ENCODE results near the gene JAG2.

Gene JAG2

DNA sequence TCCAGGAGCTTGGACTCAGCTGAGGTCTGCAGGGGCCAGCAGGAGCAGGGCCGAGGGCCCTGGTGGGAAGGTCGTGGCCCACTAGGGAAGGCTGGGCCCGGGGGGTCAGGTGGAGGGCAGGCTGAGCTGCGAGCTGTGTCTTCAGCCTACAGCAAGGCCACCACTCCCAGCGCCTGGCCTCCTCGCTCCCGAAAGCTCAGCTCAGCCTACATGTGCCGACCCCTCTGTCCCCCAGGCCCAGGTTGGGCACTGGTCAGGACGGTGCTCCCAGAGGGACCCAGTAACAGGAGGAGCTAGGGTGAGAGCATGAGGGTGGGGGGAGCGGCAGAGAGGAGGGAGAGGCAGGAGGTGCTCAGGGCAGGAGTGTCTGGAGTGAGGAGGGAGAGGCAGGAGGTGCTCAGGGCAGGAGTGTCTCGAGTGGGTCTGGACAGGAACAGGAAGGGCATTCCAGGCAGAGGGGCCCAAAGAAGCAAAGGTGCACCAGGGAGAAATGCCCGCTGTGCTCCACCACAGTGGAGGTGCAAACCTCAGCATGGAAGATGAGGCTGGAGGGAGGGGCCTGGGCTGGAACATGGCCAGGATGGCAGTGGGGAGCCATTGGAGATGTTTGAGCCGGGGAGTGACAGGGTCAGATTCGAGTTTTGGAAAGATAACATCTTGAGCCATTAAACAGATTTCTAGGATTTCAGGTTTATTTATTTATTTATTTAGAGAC lies 74.2 kb downstream of the JAG2 start:
- ATAC-seq (ENCODE audit: low read depth) (no peak), DNase-seq (ENCODE audit: low spot score in 2 of 2) (no peak)
- no peaks in the 10 kb centered on the region for H3K9me3 Mint-ChIP-seq
- H3K27me3 Mint-ChIP-seq = peaks cover 8% of the 10 kb centered on the region
- no peaks in the 10 kb centered on the region for H3K36me3 Mint-ChIP-seq
- peaks cover 12% of the 10 kb centered on the region for H3K4me1 Mint-ChIP-seq
- peak overlapping the region; percentile 83 for H3K4me3 Mint-ChIP-seq
- no peak overlapping the region for H3K27ac Mint-ChIP-seq

DNA sequence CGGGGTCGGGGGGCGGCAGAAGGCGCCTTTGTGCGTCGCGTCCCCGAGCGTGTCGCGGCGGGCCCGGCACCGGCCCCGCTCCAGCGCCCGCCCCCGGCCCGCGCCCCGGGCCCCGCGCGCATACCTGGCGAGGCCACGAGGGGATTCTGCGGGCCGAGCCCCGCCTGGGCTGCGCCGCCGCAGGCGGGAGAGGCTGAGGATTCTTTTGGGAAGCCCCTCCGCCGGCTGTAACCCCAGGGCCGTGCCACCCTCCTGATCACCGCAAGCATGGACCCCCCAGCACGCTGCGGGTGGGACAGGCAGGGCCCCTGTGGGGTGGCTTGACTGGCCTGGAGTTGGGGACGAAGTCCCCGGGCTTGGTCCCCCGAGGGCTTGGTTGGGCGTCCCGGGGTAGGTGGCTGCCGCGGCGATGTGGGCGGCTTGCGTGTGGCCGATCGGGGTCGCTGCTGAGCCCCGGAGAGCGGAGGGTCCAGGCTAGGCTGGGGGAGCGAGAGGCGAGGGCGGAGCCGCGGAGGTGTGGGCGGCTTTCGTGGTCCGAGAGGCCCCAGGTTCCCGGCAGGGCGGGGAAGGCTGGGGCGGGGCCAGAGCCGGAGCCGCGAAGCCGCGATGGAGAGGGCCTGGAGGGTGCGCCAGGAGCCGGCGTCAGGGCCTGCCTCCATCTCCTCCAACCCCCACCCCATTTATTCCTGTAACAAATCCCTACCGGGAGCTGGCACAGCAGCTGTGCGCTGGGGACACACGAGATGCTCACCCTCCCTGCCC lies 75.0 kb downstream of the JAG2 start:
- Mint-ChIP-seq H3K4me1 (peaks cover 12% of the 10 kb centered on the region), H3K27ac (peak overlapping the region; percentile 85), H3K27me3 (peaks cover 10% of the 10 kb centered on the region), H3K36me3 (no peaks in the 10 kb centered on the region), H3K4me3 (peak overlapping the region; percentile 83), H3K9me3 (no peaks in the 10 kb centered on the region)
- peak; percentile 54 to 64 for DNase-seq (ENCODE audit: low spot score in 2 of 2)
- ATAC-seq (ENCODE audit: low read depth) = peak; percentile 59

DNA sequence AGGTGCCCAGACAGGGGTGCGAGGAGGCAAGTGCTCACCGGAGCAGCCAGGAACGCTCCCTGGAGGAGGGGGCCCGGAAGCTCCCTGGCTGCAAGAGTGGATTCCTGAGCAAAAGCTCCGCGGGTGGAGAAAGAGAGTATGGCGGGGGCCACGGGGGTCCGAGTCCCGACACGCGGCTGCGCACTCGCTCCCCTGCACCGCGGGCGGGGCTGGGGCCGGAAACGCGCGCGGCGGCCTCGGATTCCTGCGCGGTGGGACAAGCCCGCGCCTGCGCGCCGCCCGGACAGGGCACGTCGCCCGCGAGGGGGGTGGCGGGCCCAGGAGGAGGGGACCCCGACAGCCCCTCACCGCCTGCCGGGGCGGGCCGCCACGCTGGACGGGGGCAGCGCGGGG lies 75.5 kb downstream of the JAG2 start:
- peak overlapping the region; percentile 89 for H3K4me3 Mint-ChIP-seq
- ATAC-seq (ENCODE audit: low read depth) = peak; percentile 61
- peaks cover 12% of the 10 kb centered on the region for H3K4me1 Mint-ChIP-seq
- H3K9me3 Mint-ChIP-seq = no peaks in the 10 kb centered on the region
- no peaks in the 10 kb centered on the region for H3K36me3 Mint-ChIP-seq
- peak overlapping the region; percentile 38 for H3K27ac Mint-ChIP-seq
- peak; percentile 54 to 67 for DNase-seq (ENCODE audit: low spot score in 2 of 2)
- peaks cover 11% of the 10 kb centered on the region for H3K27me3 Mint-ChIP-seq

DNA sequence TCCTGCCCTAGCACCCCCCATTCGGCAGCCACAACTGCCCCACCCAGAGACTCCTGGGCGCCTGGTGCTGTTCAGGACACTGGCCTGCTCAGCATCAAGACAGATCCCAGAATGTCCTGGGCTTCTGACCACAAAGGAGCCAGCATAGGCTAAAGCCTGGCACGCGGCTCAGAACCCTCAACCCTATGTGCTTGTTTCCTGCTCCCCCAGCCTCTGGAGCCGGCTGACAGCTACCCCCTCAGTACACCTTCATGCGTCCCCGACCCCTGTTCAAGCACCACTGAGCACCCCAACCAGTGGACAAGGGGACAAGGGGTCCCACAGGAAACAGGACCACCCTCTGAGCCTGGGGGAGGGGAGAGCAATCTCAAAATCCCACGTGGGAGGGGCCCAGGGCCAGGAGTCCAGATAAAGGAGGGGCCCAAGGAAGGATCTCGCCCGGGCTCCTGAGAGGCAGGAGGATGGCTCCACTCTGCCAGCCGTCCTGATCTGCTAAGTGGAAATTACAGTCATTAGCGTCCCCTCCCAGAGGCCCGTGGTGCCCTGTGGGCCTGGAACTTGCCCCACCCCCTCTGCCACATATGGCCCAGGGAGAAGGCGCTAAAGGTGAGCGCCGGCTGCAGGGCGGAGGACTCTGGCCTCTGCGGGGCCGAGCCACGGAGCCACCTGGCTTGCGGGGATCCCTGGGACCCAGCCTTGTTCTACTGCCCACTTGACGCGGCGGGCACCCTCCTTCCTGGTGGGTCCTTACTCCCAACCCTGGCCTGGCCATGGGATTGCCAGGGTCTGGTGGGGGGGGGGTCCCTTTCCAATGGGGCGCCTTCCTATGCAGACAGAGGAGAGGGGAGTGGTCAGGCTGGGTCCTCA lies 76.2 kb downstream of the JAG2 start:
- Mint-ChIP-seq H3K4me3 (peak overlapping the region; percentile 89), H3K36me3 (no peaks in the 10 kb centered on the region), H3K9me3 (no peaks in the 10 kb centered on the region), H3K27ac (peak overlapping the region; percentile 38), H3K4me1 (peaks cover 12% of the 10 kb centered on the region), H3K27me3 (peaks cover 11% of the 10 kb centered on the region)
- DNase-seq (ENCODE audit: low spot score in 2 of 2) (no peak), ATAC-seq (ENCODE audit: low read depth) (no peak)

DNA sequence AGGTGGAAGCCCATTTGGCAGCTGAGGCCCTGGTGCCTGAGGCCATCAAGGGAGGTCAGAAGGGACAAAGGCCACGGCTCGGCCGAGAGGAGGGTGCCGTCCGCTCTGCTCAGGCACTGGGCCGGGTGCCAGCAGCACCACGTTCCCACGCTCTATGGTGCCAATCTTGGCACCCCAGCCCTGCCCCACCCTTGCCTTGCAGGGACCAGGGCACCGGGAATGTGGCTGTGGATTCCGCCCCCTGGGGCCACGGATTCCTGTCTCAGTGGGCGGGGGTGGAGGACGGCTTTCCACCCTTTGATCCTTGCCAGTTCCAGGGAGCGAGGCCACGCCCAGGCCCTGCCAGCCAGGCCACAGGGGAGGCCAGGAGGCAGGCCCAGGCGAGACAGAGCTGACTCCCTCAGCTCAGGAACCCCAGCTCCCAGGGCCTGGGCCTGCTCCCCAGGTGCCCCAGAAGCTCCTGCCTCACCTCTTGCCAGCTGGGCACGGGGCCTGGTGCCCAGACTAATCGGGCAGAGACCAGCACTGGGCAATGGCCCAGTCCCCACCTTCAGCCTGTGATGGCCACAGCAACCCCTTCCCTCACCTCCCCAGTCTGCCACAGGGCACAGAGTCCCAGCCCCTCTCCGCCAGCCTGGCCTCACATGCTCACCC lies 76.9 kb downstream of the JAG2 start:
- Mint-ChIP-seq H3K4me1 (peaks cover 13% of the 10 kb centered on the region), H3K27ac (no peak overlapping the region), H3K36me3 (no peaks in the 10 kb centered on the region), H3K9me3 (no peaks in the 10 kb centered on the region), H3K27me3 (peaks cover 9% of the 10 kb centered on the region), H3K4me3 (no peak overlapping the region)
- ATAC-seq (ENCODE audit: low read depth) = no peak
- no peak for DNase-seq (ENCODE audit: low spot score in 2 of 2)

DNA sequence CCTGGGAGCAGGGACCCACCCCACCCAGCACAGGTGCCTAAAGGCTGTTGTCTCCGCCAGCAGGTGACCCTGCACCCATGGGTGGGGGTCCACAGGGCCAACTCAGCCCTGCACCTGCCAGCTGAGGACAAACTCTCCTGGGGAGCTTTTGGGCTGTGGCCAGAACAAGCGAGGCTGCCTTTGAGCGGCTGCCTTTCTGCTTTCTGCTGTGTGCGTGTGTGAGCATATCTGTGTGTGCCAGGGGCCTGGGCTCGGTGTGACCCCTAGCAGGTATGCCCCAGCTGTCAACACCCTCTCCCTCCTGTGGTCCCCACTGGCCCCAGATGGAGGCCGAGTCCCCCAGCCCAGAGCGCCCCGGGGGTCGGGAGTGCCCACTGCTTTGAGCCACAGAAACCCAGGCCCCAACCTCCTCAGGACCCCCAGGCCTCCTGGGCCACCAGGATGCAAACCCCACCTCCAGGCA lies 77.5 kb downstream of the JAG2 start:
- H3K9me3 Mint-ChIP-seq = no peaks in the 10 kb centered on the region
- no peak for DNase-seq (ENCODE audit: low spot score in 2 of 2)
- no peaks in the 10 kb centered on the region for H3K36me3 Mint-ChIP-seq
- no peak overlapping the region for H3K4me3 Mint-ChIP-seq
- no peak overlapping the region for H3K27ac Mint-ChIP-seq
- H3K27me3 Mint-ChIP-seq = peaks cover 8% of the 10 kb centered on the region
- peaks cover 14% of the 10 kb centered on the region for H3K4me1 Mint-ChIP-seq
- ATAC-seq (ENCODE audit: low read depth) = no peak
